Measurements from ENCODE around the gene TMEM82. TPM values are rescaled to one million over a fixed set of nuclear protein-coding genes. Genes with fewer than 3 reads are reported as not detected.
"Not testable (repeated sequence)": the region's sequence is repeated elsewhere in the genome, so short reads cannot be mapped to it uniquely, and the experiment has no call there.

TMEM82 gene
- not detected in 2 replicates for total RNA-seq

DNA sequence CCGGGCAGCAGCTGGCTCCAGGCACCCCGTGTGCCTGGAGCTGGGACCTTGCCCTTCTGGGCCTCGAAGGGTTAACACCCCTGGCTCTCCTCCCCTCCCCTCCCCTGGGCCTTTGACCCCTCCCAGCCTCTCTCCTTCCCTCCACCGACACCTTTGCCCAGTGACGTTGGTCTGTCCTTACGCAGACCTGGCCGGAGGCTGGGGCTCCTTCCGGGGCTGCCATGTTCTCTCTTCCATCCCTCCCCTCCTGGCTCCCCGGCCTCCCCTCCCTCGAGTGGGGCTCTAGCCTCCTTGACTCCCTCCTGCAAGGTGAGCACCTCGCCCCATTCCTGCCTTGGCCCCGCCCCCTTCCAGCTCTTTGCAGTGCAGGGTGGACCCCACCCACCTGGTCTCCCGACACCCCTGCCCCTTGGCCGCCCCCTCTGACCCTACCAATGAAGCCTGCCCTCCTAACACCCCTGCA, at the start of gene TMEM82:
TSS of gene TMEM82 (plus strand) at position 161 of the 463 bp plus-strand sequence. CDS start at position 222, 61 bp downstream.
- no peak for DNase-seq (ENCODE audit: low read depth)
- TF ChIP-seq, protein P1, sequence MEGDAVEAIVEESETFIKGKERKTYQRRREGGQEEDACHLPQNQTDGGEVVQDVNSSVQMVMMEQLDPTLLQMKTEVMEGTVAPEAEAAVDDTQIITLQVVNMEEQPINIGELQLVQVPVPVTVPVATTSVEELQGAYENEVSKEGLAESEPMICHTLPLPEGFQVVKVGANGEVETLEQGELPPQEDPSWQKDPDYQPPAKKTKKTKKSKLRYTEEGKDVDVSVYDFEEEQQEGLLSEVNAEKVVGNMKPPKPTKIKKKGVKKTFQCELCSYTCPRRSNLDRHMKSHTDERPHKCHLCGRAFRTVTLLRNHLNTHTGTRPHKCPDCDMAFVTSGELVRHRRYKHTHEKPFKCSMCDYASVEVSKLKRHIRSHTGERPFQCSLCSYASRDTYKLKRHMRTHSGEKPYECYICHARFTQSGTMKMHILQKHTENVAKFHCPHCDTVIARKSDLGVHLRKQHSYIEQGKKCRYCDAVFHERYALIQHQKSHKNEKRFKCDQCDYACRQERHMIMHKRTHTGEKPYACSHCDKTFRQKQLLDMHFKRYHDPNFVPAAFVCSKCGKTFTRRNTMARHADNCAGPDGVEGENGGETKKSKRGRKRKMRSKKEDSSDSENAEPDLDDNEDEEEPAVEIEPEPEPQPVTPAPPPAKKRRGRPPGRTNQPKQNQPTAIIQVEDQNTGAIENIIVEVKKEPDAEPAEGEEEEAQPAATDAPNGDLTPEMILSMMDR (IDR thresholded peaks at IDR 0.05; ENCODE audit: insufficient read depth, low read length, poor library complexity, severe bottlenecking) = no peak
- H3K36me3 ChIP-seq (ENCODE audit: control insufficient read depth, insufficient read depth, low read length) = no peaks in the 10 kb centered on the region

GRCh38 chr1:15693371-15693770, 48.9 kb upstream of the TMEM82 start:
- no peak overlapping the region for H3K4me3 ChIP-seq (ENCODE audit: low read depth, low read length)
- DNase-seq (ENCODE audit: low read depth) = no peak
- H3K36me3 ChIP-seq (ENCODE audit: control insufficient read depth, insufficient read depth, low read length) = peaks cover 3% of the 10 kb centered on the region
- no peaks in the 10 kb centered on the region for H3K27me3 ChIP-seq (ENCODE audit: control insufficient read depth, insufficient read depth, low read length)
- TF ChIP-seq, protein P1 (IDR thresholded peaks at IDR 0.05; ENCODE audit: insufficient read depth, low read length, poor library complexity, severe bottlenecking) = no peak

More for the DNA sequence above, at the start of gene TMEM82:
- Histone ChIP-seq H3K27me3 (ENCODE audit: control insufficient read depth, insufficient read depth, low read length) (peaks cover 3% of the 10 kb centered on the region), H3K4me3 (ENCODE audit: low read depth, low read length) (no peak within 1 kb of the TSS)

GRCh38 chr1:15696956-15697521, 45.3 kb upstream of the TMEM82 start:
- TF ChIP-seq, protein P1 (IDR thresholded peaks at IDR 0.05; ENCODE audit: insufficient read depth, low read length, poor library complexity, severe bottlenecking) = no peak
- no peaks in the 10 kb centered on the region for H3K27me3 ChIP-seq (ENCODE audit: control insufficient read depth, insufficient read depth, low read length)
- DNase-seq (ENCODE audit: low read depth) = no peak
- no peaks in the 10 kb centered on the region for H3K36me3 ChIP-seq (ENCODE audit: control insufficient read depth, insufficient read depth, low read length)
- no peak overlapping the region for H3K4me3 ChIP-seq (ENCODE audit: low read depth, low read length)

DNA sequence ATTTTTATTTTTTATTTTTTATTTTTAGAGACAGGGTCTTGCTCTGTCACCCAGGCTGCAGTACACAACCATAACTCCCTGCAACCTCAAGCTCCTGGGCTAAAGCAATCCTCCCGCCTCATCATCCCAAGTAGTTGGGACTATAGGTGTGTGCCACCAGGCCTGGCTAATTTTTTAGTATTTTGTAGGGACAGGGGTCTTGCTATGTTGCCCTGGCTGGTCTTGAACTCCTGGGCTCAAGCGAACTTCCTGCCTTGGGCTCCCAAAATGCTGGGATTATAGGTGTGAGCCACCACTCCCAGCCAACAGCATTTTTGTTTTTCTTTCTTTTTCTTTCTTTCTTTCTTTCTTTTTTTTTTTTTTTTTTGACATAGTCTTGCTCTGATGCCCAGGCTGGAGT, 44.1 kb upstream of the TMEM82 start:
- TF ChIP-seq, protein P1 (IDR thresholded peaks at IDR 0.05; ENCODE audit: insufficient read depth, low read length, poor library complexity, severe bottlenecking) = no peak
- Histone ChIP-seq H3K27me3 (ENCODE audit: control insufficient read depth, insufficient read depth, low read length) (no peaks in the 10 kb centered on the region), H3K36me3 (ENCODE audit: control insufficient read depth, insufficient read depth, low read length) (no peaks in the 10 kb centered on the region), H3K4me3 (ENCODE audit: low read depth, low read length) (no peak overlapping the region)
- DNase-seq (ENCODE audit: low read depth) = no peak

- not testable (repeated sequence) for H3K4me3 ChIP-seq (ENCODE audit: low read depth, low read length); H3K27me3 ChIP-seq (ENCODE audit: control insufficient read depth, insufficient read depth, low read length); DNase-seq (ENCODE audit: low read depth); H3K36me3 ChIP-seq (ENCODE audit: control insufficient read depth, insufficient read depth, low read length)
Observed at GRCh38 chr1:15699321-15699720, 43.0 kb upstream of the TMEM82 start.

DNA sequence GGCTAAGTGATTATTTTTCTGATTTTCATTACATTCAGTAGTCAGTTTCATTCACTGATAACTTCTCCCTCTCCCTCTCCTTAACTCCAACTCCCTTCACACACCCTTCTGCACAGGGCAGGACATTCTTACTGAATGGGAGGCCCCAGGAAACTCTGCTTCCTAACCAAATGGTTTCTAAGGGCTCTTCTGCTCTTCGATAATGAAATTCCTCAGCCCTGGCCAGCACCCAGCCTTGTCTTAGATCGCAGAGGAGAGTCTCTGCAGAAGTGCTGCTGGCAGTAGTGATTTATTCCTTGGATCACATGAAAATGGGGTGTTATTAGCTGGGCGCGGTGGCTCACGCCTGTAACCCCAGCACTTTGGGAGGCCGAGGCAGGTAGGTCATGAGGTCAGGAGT, 41.8 kb upstream of the TMEM82 start:
- TF ChIP-seq, protein P1 (IDR thresholded peaks at IDR 0.05; ENCODE audit: insufficient read depth, low read length, poor library complexity, severe bottlenecking) = no peak
- Histone ChIP-seq H3K4me3 (ENCODE audit: low read depth, low read length) (no peak overlapping the region), H3K36me3 (ENCODE audit: control insufficient read depth, insufficient read depth, low read length) (no peaks in the 10 kb centered on the region), H3K27me3 (ENCODE audit: control insufficient read depth, insufficient read depth, low read length) (no peaks in the 10 kb centered on the region)
- DNase-seq (ENCODE audit: low read depth) = no peak
